Inflammatory macrophage treated with lipopolysaccharide for 1 hour (primary cell): ENCODE results near the gene GPR37L1.
"Not testable (repeated sequence)": the region's sequence is repeated elsewhere in the genome, so short reads cannot be mapped to it uniquely, and the experiment has no call there.

Experiments used
- DNase-seq, 2 donors: peaks; one replicate each; pipeline ENCODE4 v3.0.0-alpha.2; 2020 to 2022

The GPR37L1 gene

GRCh38 chr1:202135221-202135721, 12.6 kb downstream of the GPR37L1 start:
- DNase-seq: peak; percentile 49 to 73

- DNase-seq: no peak
These were observed 18.1 kb downstream of the GPR37L1 start for GRCh38 chr1:202140833-202141232.

- not testable (repeated sequence) for DNase-seq
These were observed 18.8 kb downstream of the GPR37L1 start for GRCh38 chr1:202141468-202141867.

- peak; percentile 66 for DNase-seq
These were observed 20.5 kb downstream of the GPR37L1 start for GRCh38 chr1:202143011-202143767.

GRCh38 chr1:202143768-202144401, 21.2 kb downstream of the GPR37L1 start:
- no peak for DNase-seq

- DNase-seq: peak in 1 of 2 donors; percentile 55
These were observed 21.8 kb downstream of the GPR37L1 start, which contains the start of gene ARL8A for GRCh38 chr1:202144402-202145067. TSS of gene ARL8A (minus strand) at chr1:202144737. CDS start at chr1:202144572, 165 bp downstream.

GRCh38 chr1:202145068-202145743, 22.5 kb downstream of the GPR37L1 start:
- DNase-seq: no peak

GRCh38 chr1:202145744-202146140, 23.0 kb downstream of the GPR37L1 start:
- not testable (repeated sequence) for DNase-seq

GRCh38 chr1:202146279-202146678, 23.6 kb downstream of the GPR37L1 start:
- DNase-seq: no peak

- no peak for DNase-seq
These were observed 24.3 kb downstream of the GPR37L1 start for GRCh38 chr1:202146993-202147392.

GRCh38 chr1:202148391-202148790, 25.7 kb downstream of the GPR37L1 start:
- no peak for DNase-seq

- DNase-seq: no peak
These were observed 26.8 kb downstream of the GPR37L1 start for GRCh38 chr1:202149566-202149965.

- no peak for DNase-seq
These were observed 27.5 kb downstream of the GPR37L1 start for GRCh38 chr1:202150187-202150586.

GRCh38 chr1:202150602-202151001, 27.9 kb downstream of the GPR37L1 start:
- no peak for DNase-seq

GRCh38 chr1:202151045-202151444, 28.3 kb downstream of the GPR37L1 start:
- no peak for DNase-seq

GRCh38 chr1:202152399-202152798, 29.7 kb downstream of the GPR37L1 start:
- no peak for DNase-seq

GRCh38 chr1:202153284-202153683, 30.6 kb downstream of the GPR37L1 start:
- no peak for DNase-seq

- no peak for DNase-seq
These were observed 31.5 kb downstream of the GPR37L1 start for GRCh38 chr1:202154148-202154765.

- DNase-seq: peak in 1 of 2 donors; percentile 61
These were observed 32.2 kb downstream of the GPR37L1 start for GRCh38 chr1:202154766-202155477.

- DNase-seq: peak; percentile 93 to 94
These were observed 32.8 kb downstream of the GPR37L1 start for GRCh38 chr1:202155478-202156021.

GRCh38 chr1:202156590-202156989, 33.9 kb downstream of the GPR37L1 start:
- no peak for DNase-seq
